Osteocyte (in vitro differentiated cells): ENCODE data around the gene TMED5. TPM values are rescaled to one million over a fixed set of nuclear protein-coding genes. Genes with fewer than 3 reads are reported as not detected.
"Not testable (repeated sequence)": the region's sequence is repeated elsewhere in the genome, so short reads cannot be mapped to it uniquely, and the experiment has no call there.

Source experiments
- DNase-seq: peaks from one replicate; pipeline ENCODE4 v3.0.0; 2021; ENCODE audit warnings: mixed read lengths; ENCODE audit not compliant: unreplicated experiment; ENCODE audit errors: extremely low spot score
- H3K27ac Mint-ChIP-seq: one replicate; pipeline ENCODE4 v1.8.0; 2021; ENCODE audit warnings: mild to moderate bottlenecking, mixed read lengths; ENCODE audit not compliant: unreplicated experiment
- H3K27me3 Mint-ChIP-seq: one replicate; pipeline ENCODE4 v1.8.0; 2021; ENCODE audit warnings: mixed read lengths; ENCODE audit not compliant: unreplicated experiment
- H3K36me3 Mint-ChIP-seq: one replicate; pipeline ENCODE4 v1.8.0; 2021; ENCODE audit warnings: mixed read lengths; ENCODE audit not compliant: unreplicated experiment
- H3K4me1 Mint-ChIP-seq: one replicate; pipeline ENCODE4 v1.8.0; 2021; ENCODE audit warnings: mixed read lengths; ENCODE audit not compliant: unreplicated experiment
- H3K4me3 Mint-ChIP-seq: one replicate; pipeline ENCODE4 v1.8.0; 2021; ENCODE audit warnings: mild to moderate bottlenecking, moderate library complexity, mixed read lengths; ENCODE audit not compliant: unreplicated experiment
- H3K9me3 Mint-ChIP-seq: one replicate; pipeline ENCODE4 v1.8.0; 2021; ENCODE audit warnings: mixed read lengths; ENCODE audit not compliant: unreplicated experiment
- total RNA-seq: library from RNA; stranded (reverse); gene quantifications from 2 replicates; pipeline ENCODE4 v1.2.1, GENCODE V29; 2021
- TF ChIP-seq, protein P1 (sequence below): fragments of 200-600 bp; sonication (generic); IDR thresholded peaks from 2 replicates; pipeline ENCODE4 v1.5.0; 2021; ENCODE audit warnings: antibody characterized with exemption, mild to moderate bottlenecking, moderate library complexity

TMED5 gene
- total RNA-seq, 1 donor from 2014 or later, result 31.5 TPM

- Mint-ChIP-seq H3K36me3 (peaks cover 2% of the 10 kb centered on the region), H3K9me3 (no peaks in the 10 kb centered on the region), H3K4me1 (peaks cover 2% of the 10 kb centered on the region), H3K27me3 (no peaks in the 10 kb centered on the region), H3K27ac (no peak overlapping the region), H3K4me3 (no peak overlapping the region)
- TF ChIP-seq, protein P1, sequence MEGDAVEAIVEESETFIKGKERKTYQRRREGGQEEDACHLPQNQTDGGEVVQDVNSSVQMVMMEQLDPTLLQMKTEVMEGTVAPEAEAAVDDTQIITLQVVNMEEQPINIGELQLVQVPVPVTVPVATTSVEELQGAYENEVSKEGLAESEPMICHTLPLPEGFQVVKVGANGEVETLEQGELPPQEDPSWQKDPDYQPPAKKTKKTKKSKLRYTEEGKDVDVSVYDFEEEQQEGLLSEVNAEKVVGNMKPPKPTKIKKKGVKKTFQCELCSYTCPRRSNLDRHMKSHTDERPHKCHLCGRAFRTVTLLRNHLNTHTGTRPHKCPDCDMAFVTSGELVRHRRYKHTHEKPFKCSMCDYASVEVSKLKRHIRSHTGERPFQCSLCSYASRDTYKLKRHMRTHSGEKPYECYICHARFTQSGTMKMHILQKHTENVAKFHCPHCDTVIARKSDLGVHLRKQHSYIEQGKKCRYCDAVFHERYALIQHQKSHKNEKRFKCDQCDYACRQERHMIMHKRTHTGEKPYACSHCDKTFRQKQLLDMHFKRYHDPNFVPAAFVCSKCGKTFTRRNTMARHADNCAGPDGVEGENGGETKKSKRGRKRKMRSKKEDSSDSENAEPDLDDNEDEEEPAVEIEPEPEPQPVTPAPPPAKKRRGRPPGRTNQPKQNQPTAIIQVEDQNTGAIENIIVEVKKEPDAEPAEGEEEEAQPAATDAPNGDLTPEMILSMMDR, result no peak
- DNase-seq, result no peak
Observed at GRCh38 chr1:93186667-93187066, 6.5 kb upstream of the TMED5 start.

- TF ChIP-seq, protein P1, result no peak
- peaks cover 2% of the 10 kb centered on the region for H3K36me3 Mint-ChIP-seq
- no peak for DNase-seq
- peaks cover 30% of the 10 kb centered on the region for H3K4me1 Mint-ChIP-seq
- H3K27me3 Mint-ChIP-seq, result no peaks in the 10 kb centered on the region
- peak within 1 kb of the TSS; percentile 99 for H3K27ac Mint-ChIP-seq
- H3K9me3 Mint-ChIP-seq, result no peaks in the 10 kb centered on the region
- peak within 1 kb of the TSS; percentile 98 for H3K4me3 Mint-ChIP-seq
Observed at GRCh38 chr1:93180723-93181613, 755 bp upstream of the TMED5 start, which contains the start of gene CCDC18. Gene CCDC18 (plus strand): TSS chr1:93180724. CDS start chr1:93183362, 2,638 bp downstream.

GRCh38 chr1:93178418-93178817 is 1.8 kb downstream of the TMED5 start:
- H3K4me3 Mint-ChIP-seq, result peak overlapping the region; percentile 98
- H3K27me3 Mint-ChIP-seq, result no peaks in the 10 kb centered on the region
- TF ChIP-seq, protein P1, result no peak
- H3K27ac Mint-ChIP-seq, result peak overlapping the region; percentile 99
- DNase-seq, result no peak
- no peaks in the 10 kb centered on the region for H3K9me3 Mint-ChIP-seq
- peaks cover 2% of the 10 kb centered on the region for H3K36me3 Mint-ChIP-seq
- peaks cover 33% of the 10 kb centered on the region for H3K4me1 Mint-ChIP-seq

GRCh38 chr1:93177991-93178390 is 2.2 kb downstream of the TMED5 start:
- H3K36me3 Mint-ChIP-seq, result peaks cover 2% of the 10 kb centered on the region
- DNase-seq, result no peak
- H3K27me3 Mint-ChIP-seq, result no peaks in the 10 kb centered on the region
- peak overlapping the region; percentile 99 for H3K27ac Mint-ChIP-seq
- TF ChIP-seq, protein P1, result no peak
- H3K4me1 Mint-ChIP-seq, result peaks cover 37% of the 10 kb centered on the region
- H3K9me3 Mint-ChIP-seq, result no peaks in the 10 kb centered on the region
- peak overlapping the region; percentile 98 for H3K4me3 Mint-ChIP-seq

DNA sequence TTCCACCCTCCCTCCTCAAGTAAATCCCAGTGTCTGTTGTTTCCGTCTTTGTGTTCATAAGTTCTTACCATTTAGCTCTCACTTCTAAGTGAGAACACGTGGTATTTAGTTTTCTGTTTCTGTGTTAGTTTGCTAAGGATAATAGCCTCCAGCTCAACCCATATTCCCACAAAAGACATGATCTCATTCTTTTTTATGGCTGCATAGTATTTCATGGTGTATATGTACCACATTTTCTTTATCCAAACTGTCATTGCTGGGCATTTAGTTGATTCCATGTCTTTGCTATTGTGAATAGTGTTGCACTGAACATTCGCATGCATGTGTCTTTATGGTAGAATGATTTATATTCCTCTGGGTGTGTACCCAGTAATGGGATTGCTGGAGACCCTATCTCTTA is 5.6 kb downstream of the TMED5 start:
- DNase-seq, H3K27me3 Mint-ChIP-seq, H3K4me3 Mint-ChIP-seq, H3K27ac Mint-ChIP-seq, H3K36me3 Mint-ChIP-seq, H3K9me3 Mint-ChIP-seq: not testable (repeated sequence)
- peaks cover 53% of the 10 kb centered on the region for H3K4me1 Mint-ChIP-seq
